Mesendoderm (in vitro differentiated cells): Measurements from ENCODE around the gene SLC12A4.

Source experiments
- DNase-seq: peaks from one replicate; pipeline ENCODE4 v3.0.0; 2013
- H2AK5ac ChIP-seq: 2 replicates; pipeline ENCODE4 v1.6.1; 2013; ENCODE audit warnings: low read length, inconsistent platforms
- H2BK120ac ChIP-seq: 2 replicates; pipeline ENCODE4 v1.6.1; 2013; ENCODE audit warnings: low read depth, mild to moderate bottlenecking, low read length, moderate library complexity, mixed read lengths
- H2BK15ac ChIP-seq: replicated peaks from 2 replicates; pipeline ENCODE4 v1.6.1; 2013; ENCODE audit warnings: low read depth, mild to moderate bottlenecking, moderate library complexity
- H2BK5ac ChIP-seq: 2 replicates; pipeline ENCODE4 v1.6.1; 2013; ENCODE audit warnings: low read length, inconsistent platforms
- H3K18ac ChIP-seq: 2 replicates; pipeline ENCODE4 v1.6.1; 2013; ENCODE audit warnings: mild to moderate bottlenecking, low read length, mixed read lengths
- H3K23ac ChIP-seq: one replicate; pipeline ENCODE4 v1.6.1; 2013; ENCODE audit warnings: low read length
- H3K27ac ChIP-seq: 2 replicates; pipeline ENCODE4 v1.5.1; 2013; ENCODE audit warnings: low read depth, mild to moderate bottlenecking, inconsistent platforms, low read length, moderate library complexity
- H3K27me3 ChIP-seq: 2 replicates; pipeline ENCODE4 v1.6.1; 2013; ENCODE audit warnings: low read length, control low read depth, mild to moderate bottlenecking, inconsistent platforms; ENCODE audit not compliant: insufficient read depth, poor library complexity
- H3K36me3 ChIP-seq: 2 replicates; pipeline ENCODE4 v1.6.1; 2013; ENCODE audit warnings: low read length, inconsistent platforms; ENCODE audit not compliant: control insufficient read depth, insufficient read depth
- H3K4ac ChIP-seq: one replicate; pipeline ENCODE4 v1.6.1; 2013; ENCODE audit warnings: low read depth, mild to moderate bottlenecking, low read length, moderate library complexity
- H3K4me1 ChIP-seq: 2 replicates; pipeline ENCODE4 v1.6.1; 2013; ENCODE audit warnings: low read depth, low read length, inconsistent platforms; ENCODE audit not compliant: control insufficient read depth
- H3K4me2 ChIP-seq: 2 replicates; pipeline ENCODE4 v1.6.1; 2013; ENCODE audit warnings: low read length
- H3K4me3 ChIP-seq: 2 replicates; pipeline ENCODE4 v1.5.1; 2013; ENCODE audit warnings: mild to moderate bottlenecking, low read length
- H3K56ac ChIP-seq: one replicate; pipeline ENCODE4 v1.6.1; 2013; ENCODE audit warnings: low read length
- H3K79me1 ChIP-seq: 2 replicates; pipeline ENCODE4 v1.6.1; 2013; ENCODE audit warnings: low read length, inconsistent platforms
- H3K79me2 ChIP-seq: 2 replicates; pipeline ENCODE4 v1.6.1; 2013; ENCODE audit warnings: mild to moderate bottlenecking, low read length; ENCODE audit not compliant: control insufficient read depth, insufficient read depth
- H3K9ac ChIP-seq: 2 replicates; pipeline ENCODE4 v1.6.1; 2013; ENCODE audit warnings: low read length, inconsistent platforms
- H4K5ac ChIP-seq: one replicate; pipeline ENCODE4 v1.6.1; 2013; ENCODE audit warnings: low read length
- H4K8ac ChIP-seq: one replicate; pipeline ENCODE4 v1.6.1; 2013; ENCODE audit warnings: low read depth, mild to moderate bottlenecking, control low read depth, low read length, moderate library complexity
- WGBS: extraction: QIAGEN DNeasy Blood & Tissue Kit; methylation state at CpG from one replicate; pipeline ENCODE4 v1.1.7; 2013; ENCODE audit warnings: low lambda C conversion rate, missing lambda C conversion rate; ENCODE audit not compliant: insufficient coverage; ENCODE audit errors: extremely low coverage; 5-methylcytosine and 5-hydroxymethylcytosine counted together

SLC12A4 gene

GRCh38 chr16:67932462-67932840 lies 36.0 kb downstream of the SLC12A4 start:
- peaks cover 2% of the 10 kb centered on the region for H3K36me3 ChIP-seq
- no peak overlapping the region for H3K27ac ChIP-seq
- H4K8ac ChIP-seq: no peak overlapping the region
- H2BK5ac ChIP-seq: no peak overlapping the region
- H4K5ac ChIP-seq: no peak overlapping the region
- H3K4me3 ChIP-seq: no peak overlapping the region
- no peaks in the 10 kb centered on the region for H3K79me2 ChIP-seq
- no peak overlapping the region for H3K23ac ChIP-seq
- peaks cover 12% of the 10 kb centered on the region for H3K4me1 ChIP-seq
- no peak overlapping the region for H2BK120ac ChIP-seq
- no peak overlapping the region for H3K56ac ChIP-seq
- no peak overlapping the region for H3K4ac ChIP-seq
- H3K27me3 ChIP-seq: no peaks in the 10 kb centered on the region
- no peak overlapping the region for H2AK5ac ChIP-seq
- WGBS: no CpG with 5 or more reads among the region's 4 CpGs
- DNase-seq: no peak
- peaks cover 6% of the 10 kb centered on the region for H3K79me1 ChIP-seq
- no peak overlapping the region for H3K18ac ChIP-seq
- no peak overlapping the region for H3K4me2 ChIP-seq
- no peak overlapping the region for H2BK15ac ChIP-seq
- H3K9ac ChIP-seq: no peak overlapping the region

- H3K4me1 ChIP-seq: peaks cover 9% of the 10 kb centered on the region
- H3K27ac ChIP-seq: no peak within 1 kb of the TSS
- no peak within 1 kb of the TSS for H4K8ac ChIP-seq
- H2BK120ac ChIP-seq: no peak within 1 kb of the TSS
- H3K36me3 ChIP-seq: peaks cover 2% of the 10 kb centered on the region
- no peak within 1 kb of the TSS for H3K23ac ChIP-seq
- no peak within 1 kb of the TSS for H3K4ac ChIP-seq
- H2BK5ac ChIP-seq: no peak within 1 kb of the TSS
- H2BK15ac ChIP-seq: no peak within 1 kb of the TSS
- H3K56ac ChIP-seq: peak within 1 kb of the TSS; percentile 56
- H2AK5ac ChIP-seq: no peak within 1 kb of the TSS
- H3K79me1 ChIP-seq: peaks cover 4% of the 10 kb centered on the region
- no peak within 1 kb of the TSS for H4K5ac ChIP-seq
- DNase-seq: peak; percentile 71
- H3K27me3 ChIP-seq: no peaks in the 10 kb centered on the region
- no CpG with 5 or more reads among the region's 15 CpGs for WGBS
- no peaks in the 10 kb centered on the region for H3K79me2 ChIP-seq
- no peak within 1 kb of the TSS for H3K4me2 ChIP-seq
- no peak within 1 kb of the TSS for H3K18ac ChIP-seq
- no peak within 1 kb of the TSS for H3K4me3 ChIP-seq
- H3K9ac ChIP-seq: no peak within 1 kb of the TSS
These were observed 36.5 kb downstream of the SLC12A4 start, which contains the start of gene CTRL for GRCh38 chr16:67931712-67932461. Gene CTRL, minus strand, starts transcription at chr16:67931862. Its CDS starts 10 bp downstream, at chr16:67931852.

- Histone ChIP-seq H3K27ac (no peak overlapping the region), H3K23ac (no peak overlapping the region), H2AK5ac (no peak overlapping the region), H3K4me3 (no peak overlapping the region), H4K5ac (no peak overlapping the region), H3K79me1 (peaks cover 4% of the 10 kb centered on the region), H2BK5ac (no peak overlapping the region), H3K36me3 (peaks cover 2% of the 10 kb centered on the region), H4K8ac (no peak overlapping the region), H3K9ac (no peak overlapping the region), H3K4me1 (peaks cover 9% of the 10 kb centered on the region), H2BK15ac (no peak overlapping the region), H3K56ac (no peak overlapping the region), H3K4me2 (no peak overlapping the region), H3K79me2 (no peaks in the 10 kb centered on the region), H3K18ac (no peak overlapping the region), H3K27me3 (no peaks in the 10 kb centered on the region), H3K4ac (no peak overlapping the region), H2BK120ac (no peak overlapping the region)
- no peak for DNase-seq
- WGBS: no CpG with 5 or more reads among the region's 17 CpGs
These were observed 37.7 kb downstream of the SLC12A4 start for GRCh38 chr16:67930678-67931211.

- Histone ChIP-seq H3K27ac (no peak overlapping the region), H3K4me3 (no peak overlapping the region), H3K27me3 (no peaks in the 10 kb centered on the region), H3K4me2 (no peak overlapping the region), H2BK5ac (no peak overlapping the region), H3K79me2 (no peaks in the 10 kb centered on the region), H3K56ac (no peak overlapping the region), H3K79me1 (peaks cover 4% of the 10 kb centered on the region), H3K18ac (no peak overlapping the region), H2BK15ac (no peak overlapping the region), H4K8ac (no peak overlapping the region), H3K4ac (no peak overlapping the region), H3K9ac (no peak overlapping the region), H3K4me1 (peaks cover 9% of the 10 kb centered on the region), H2BK120ac (no peak overlapping the region), H3K36me3 (peaks cover 2% of the 10 kb centered on the region), H3K23ac (no peak overlapping the region), H4K5ac (no peak overlapping the region), H2AK5ac (no peak overlapping the region)
- no peak for DNase-seq
- WGBS: no CpG with 5 or more reads among the region's 14 CpGs
These were observed 38.2 kb downstream of the SLC12A4 start for GRCh38 chr16:67930191-67930590.

GRCh38 chr16:67928561-67929364 lies 39.7 kb downstream of the SLC12A4 start:
- Histone ChIP-seq H2BK120ac (no peak overlapping the region), H3K79me2 (no peaks in the 10 kb centered on the region), H3K56ac (no peak overlapping the region), H2BK15ac (no peak overlapping the region), H3K18ac (no peak overlapping the region), H3K27ac (no peak overlapping the region), H3K27me3 (no peaks in the 10 kb centered on the region), H3K4me2 (no peak overlapping the region), H3K4me1 (peaks cover 1% of the 10 kb centered on the region), H2BK5ac (no peak overlapping the region), H4K5ac (no peak overlapping the region), H3K4ac (no peak overlapping the region), H3K79me1 (no peaks in the 10 kb centered on the region), H3K9ac (no peak overlapping the region), H3K23ac (no peak overlapping the region), H3K36me3 (peaks cover 2% of the 10 kb centered on the region), H3K4me3 (no peak overlapping the region), H2AK5ac (no peak overlapping the region), H4K8ac (no peak overlapping the region)
- no CpG with 5 or more reads among the region's 16 CpGs for WGBS
- peak; percentile 72 for DNase-seq
